Left lobe of liver (tissue), 2 donors: ENCODE data around the gene CDH19. TPM values are rescaled to one million over a fixed set of nuclear protein-coding genes. Genes with fewer than 3 reads are reported as not detected.

ENCODE experiments used
- ATAC-seq: fragments of 200-7000 bp; cut with Tn5 transposase; one replicate; pipeline ENCODE4 v1.9.1; 2020; ENCODE audit warnings: mild to moderate bottlenecking, moderate library complexity
- DNase-seq: peaks from one replicate; pipeline ENCODE4 v3.0.0-alpha.2; 2020; ENCODE audit warnings: low spot score
- total RNA-seq: library from RNA; stranded (reverse); gene quantifications from one replicate; pipeline ENCODE4 v1.2.1, GENCODE V29; 2021
- donor health status: DM: no; HTN: no; CAD: no; lungs with moderate emphysema.
- donor health status: DM: no; HTN: yes; CAD: no.

CDH19 gene
- total RNA-seq, 1 donor from 2014 or later = 2.3 TPM

- no peak for DNase-seq
- ATAC-seq = no peak
These were observed 32.0 kb downstream of the CDH19 start for GRCh38 chr18:66571845-66572244.

- ATAC-seq (no peak), DNase-seq (no peak)
These were observed 37.3 kb downstream of the CDH19 start for GRCh38 chr18:66566616-66567015.

- no peak for ATAC-seq
- no peak for DNase-seq
These were observed 39.7 kb downstream of the CDH19 start for GRCh38 chr18:66564236-66564635.

- DNase-seq = no peak
- no peak for ATAC-seq
These were observed 41.6 kb downstream of the CDH19 start for GRCh38 chr18:66562279-66562678.

- ATAC-seq = peak; percentile 89
- DNase-seq = no peak
These were observed 43.8 kb downstream of the CDH19 start for GRCh38 chr18:66560094-66560493.

GRCh38 chr18:66558773-66559172, 45.1 kb downstream of the CDH19 start:
- DNase-seq (no peak), ATAC-seq (no peak)

GRCh38 chr18:66557091-66557490, 46.8 kb downstream of the CDH19 start:
- ATAC-seq = no peak
- no peak for DNase-seq

- DNase-seq (no peak), ATAC-seq (no peak)
These were observed 48.3 kb downstream of the CDH19 start for GRCh38 chr18:66555585-66555984.

- ATAC-seq (no peak), DNase-seq (no peak)
These were observed 50.1 kb downstream of the CDH19 start for GRCh38 chr18:66553824-66554223.

- ATAC-seq = no peak
These were observed 53.5 kb downstream of the CDH19 start for GRCh38 chr18:66550366-66550765.

GRCh38 chr18:66548747-66549146, 55.1 kb downstream of the CDH19 start:
- no peak for ATAC-seq
- no peak for DNase-seq

More at GRCh38 chr18:66550366-66550765, 53.5 kb downstream of the CDH19 start:
- DNase-seq = no peak

- DNase-seq (no peak), ATAC-seq (no peak)
These were observed 69.8 kb downstream of the CDH19 start for GRCh38 chr18:66534110-66534509.

GRCh38 chr18:66533693-66534092, 70.2 kb downstream of the CDH19 start:
- ATAC-seq = no peak

GRCh38 chr18:66523219-66523991, 80.5 kb downstream of the CDH19 start:
- no peak for ATAC-seq
- no peak for DNase-seq

More at GRCh38 chr18:66533693-66534092, 70.2 kb downstream of the CDH19 start:
- no peak for DNase-seq

- no peak for ATAC-seq
- DNase-seq = no peak
These were observed 89.9 kb downstream of the CDH19 start for GRCh38 chr18:66513996-66514395.

- ATAC-seq = no peak
These were observed 92.1 kb downstream of the CDH19 start for GRCh38 chr18:66511792-66512191.

GRCh38 chr18:66511289-66511688, 92.6 kb downstream of the CDH19 start:
- DNase-seq (no peak), ATAC-seq (no peak)

More at GRCh38 chr18:66511792-66512191, 92.1 kb downstream of the CDH19 start:
- no peak for DNase-seq

GRCh38 chr18:66510357-66511045, 93.4 kb downstream of the CDH19 start:
- no peak for DNase-seq
- no peak for ATAC-seq

- DNase-seq = no peak
These were observed 95.0 kb downstream of the CDH19 start for GRCh38 chr18:66508937-66509336.

GRCh38 chr18:66506178-66506577, 97.7 kb downstream of the CDH19 start:
- DNase-seq (no peak), ATAC-seq (no peak)

More at GRCh38 chr18:66508937-66509336, 95.0 kb downstream of the CDH19 start:
- no peak for ATAC-seq

- DNase-seq (no peak), ATAC-seq (no peak)
These were observed 106.5 kb downstream of the CDH19 start for GRCh38 chr18:66497351-66497750.

GRCh38 chr18:66495844-66496243, 108.0 kb downstream of the CDH19 start:
- peak; percentile 47 for DNase-seq
- peak; percentile 78 for ATAC-seq
